ENCODE measurements around the gene SLC39A13.

The SLC39A13 gene

DNA sequence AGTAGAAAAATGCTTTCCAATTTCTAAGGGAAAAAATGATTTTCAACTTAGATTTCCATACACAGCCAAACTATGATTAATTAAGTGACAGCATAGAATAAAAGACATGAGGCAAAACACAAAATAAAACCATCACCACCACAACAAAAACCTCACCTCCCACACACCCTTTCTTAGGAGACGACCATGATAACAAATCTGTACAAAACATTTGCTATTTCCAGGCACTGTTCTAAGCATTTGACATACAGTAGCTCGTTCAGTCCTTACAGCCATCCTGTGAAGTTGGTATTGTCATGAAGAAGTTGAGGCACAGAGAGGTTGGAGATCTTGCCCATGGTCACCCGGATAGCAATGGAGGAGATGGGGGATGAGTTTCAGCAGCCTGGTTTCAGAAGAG, 38.7 kb upstream of the SLC39A13 start:
- DNase-seq (ENCODE audit: low read depth) = no peak
- no peak for TF ChIP-seq CTCF (IDR thresholded peaks at IDR 0.05; ENCODE audit: insufficient read depth, low read depth, low read length, missing control alignments)
- no peak overlapping the region for H3K4me3 ChIP-seq (ENCODE audit: low read length)

- H3K4me3 ChIP-seq (ENCODE audit: low read length) = no peak overlapping the region
- TF ChIP-seq CTCF (IDR thresholded peaks at IDR 0.05; ENCODE audit: insufficient read depth, low read depth, low read length, missing control alignments) = no peak
- DNase-seq (ENCODE audit: low read depth) = peak; percentile 43
Measured at GRCh38 chr11:47372422-47372821, 36.0 kb upstream of the SLC39A13 start.

DNA sequence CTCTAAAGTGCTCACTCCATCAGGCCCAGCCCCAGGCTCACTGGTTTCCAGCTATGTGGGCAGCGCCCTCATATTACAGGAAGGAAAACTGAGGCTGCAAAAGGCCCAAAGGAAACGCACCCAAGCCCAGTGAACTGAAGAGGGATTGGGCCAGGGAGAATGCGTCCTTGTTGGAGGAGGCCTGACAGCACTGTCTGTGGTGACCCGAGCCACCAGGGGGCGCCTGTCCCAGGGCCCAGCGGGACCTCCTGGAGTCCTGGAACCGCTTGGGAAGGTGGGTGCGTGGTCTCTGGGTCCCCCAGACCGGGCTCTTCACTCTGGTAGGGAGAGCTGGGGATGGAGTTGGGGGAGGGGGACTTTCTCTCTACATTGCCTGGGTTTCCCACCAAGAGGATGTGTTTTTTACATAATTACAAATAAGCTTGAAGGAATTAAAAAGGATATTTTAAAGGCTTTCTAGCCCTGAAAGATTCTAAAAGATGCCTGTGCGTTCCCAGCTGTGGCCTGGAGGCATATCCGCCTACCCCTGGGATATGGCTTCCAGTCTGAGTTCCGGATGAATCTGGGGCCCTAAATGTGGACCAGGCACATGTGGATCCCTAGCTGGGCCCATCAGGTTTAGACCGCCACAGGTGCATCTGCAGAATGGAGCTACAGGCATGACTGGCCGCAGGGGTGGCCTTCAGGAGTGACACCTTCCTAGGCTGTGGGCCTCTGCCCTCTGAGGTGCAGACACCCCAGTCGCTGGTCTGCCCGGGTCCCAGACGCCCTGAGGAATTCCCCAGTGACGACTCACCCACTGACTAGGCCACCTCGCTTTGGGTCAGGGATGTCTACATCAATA, 34.3 kb upstream of the SLC39A13 start:
- H3K4me3 ChIP-seq (ENCODE audit: low read length) = no peak overlapping the region
- TF ChIP-seq CTCF (IDR thresholded peaks at IDR 0.05; ENCODE audit: insufficient read depth, low read depth, low read length, missing control alignments) = peak; percentile 90
- DNase-seq (ENCODE audit: low read depth) = peak; percentile 76

GRCh38 chr11:47374720-47375019, 33.7 kb upstream of the SLC39A13 start:
- no peak for TF ChIP-seq CTCF (IDR thresholded peaks at IDR 0.05; ENCODE audit: insufficient read depth, low read depth, low read length, missing control alignments)
- DNase-seq (ENCODE audit: low read depth) = no peak
- H3K4me3 ChIP-seq (ENCODE audit: low read length) = no peak overlapping the region

GRCh38 chr11:47375020-47375419, 33.4 kb upstream of the SLC39A13 start:
- no peak for DNase-seq (ENCODE audit: low read depth)
- H3K4me3 ChIP-seq (ENCODE audit: low read length) = no peak overlapping the region
- no peak for TF ChIP-seq CTCF (IDR thresholded peaks at IDR 0.05; ENCODE audit: insufficient read depth, low read depth, low read length, missing control alignments)

- no peak for TF ChIP-seq CTCF (IDR thresholded peaks at IDR 0.05; ENCODE audit: insufficient read depth, low read depth, low read length, missing control alignments)
- H3K4me3 ChIP-seq (ENCODE audit: low read length) = no peak overlapping the region
- no peak for DNase-seq (ENCODE audit: low read depth)
Measured at GRCh38 chr11:47375546-47376085, 32.8 kb upstream of the SLC39A13 start.

GRCh38 chr11:47376107-47376524, 32.3 kb upstream of the SLC39A13 start:
- DNase-seq (ENCODE audit: low read depth) = no peak
- H3K4me3 ChIP-seq (ENCODE audit: low read length) = no peak overlapping the region

More at GRCh38 chr11:47376107-47376524, 32.3 kb upstream of the SLC39A13 start:
- TF ChIP-seq CTCF (IDR thresholded peaks at IDR 0.05; ENCODE audit: insufficient read depth, low read depth, low read length, missing control alignments) = no peak

Measured in epithelial cell of esophagus (primary cell).